CD4-positive, alpha-beta memory T cell (primary cell): ENCODE measurements around the gene KIRREL2. TPM values are rescaled to one million over a fixed set of nuclear protein-coding genes. Genes with fewer than 3 reads are reported as not detected.
"Not testable (repeated sequence)": the region's sequence is repeated elsewhere in the genome, so short reads cannot be mapped to it uniquely, and the experiment has no call there.

ENCODE experiments used
- CTCF ChIA-PET: fragments of 350-600 bp; sonication (Branson Sonifier 250); formaldehyde crosslinking; loops from one replicate; lab custom pipeline; 2021; ENCODE audit warnings: inconsistent platforms; ENCODE audit not compliant: partially characterized antibody; lab: Charles Lee
- POLR2A ChIA-PET: fragments of 350-600 bp; sonication (Branson Sonifier 250); formaldehyde crosslinking; loops from one replicate; lab custom pipeline; 2021; ENCODE audit not compliant: partially characterized antibody; lab: Charles Lee
- DNase-seq, 5 donors: peaks; one replicate each; pipeline versions ENCODE4 v3.0.0 to v3.0.0-alpha.2; 2020 to 2022; ENCODE audit warnings: mixed read lengths in 1 of 5
- H3K27ac ChIP-seq: one replicate; pipeline ENCODE4 v1.7.0; 2013; ENCODE audit warnings: low read depth, low read length
- H3K27me3 ChIP-seq: 2 replicates; pipeline ENCODE4 v1.7.0; 2013; ENCODE audit warnings: mild to moderate bottlenecking, low read length, moderate library complexity; ENCODE audit not compliant: insufficient read depth
- H3K36me3 ChIP-seq: 2 replicates; pipeline ENCODE4 v1.7.0; 2013; ENCODE audit warnings: mild to moderate bottlenecking, low read length, moderate library complexity; ENCODE audit not compliant: insufficient read depth
- H3K4me1 ChIP-seq: 2 replicates; pipeline ENCODE4 v1.7.0; 2013; ENCODE audit warnings: mild to moderate bottlenecking, low read length, moderate library complexity; ENCODE audit not compliant: insufficient read depth
- H3K4me3 ChIP-seq, 2 donors: one replicate each; pipeline ENCODE4 v1.7.0; 2013; ENCODE audit warnings: low read length in 2 of 2, mild to moderate bottlenecking in 1 of 2
- H3K9me3 ChIP-seq, 2 donors: one replicate each; pipeline ENCODE4 v1.7.0; 2013; ENCODE audit warnings: low read length in 2 of 2, control low read depth in 1 of 2; ENCODE audit not compliant: control insufficient read depth in 1 of 2
- H3K27ac Mint-ChIP-seq, 7 donors: one replicate each; pipeline ENCODE4 v1.8.0; 2020 to 2021; ENCODE audit warnings: mixed read lengths in 7 of 7, mild to moderate bottlenecking in 6 of 7, inconsistent platforms in 3 of 7, moderate library complexity in 3 of 7
- H3K27me3 Mint-ChIP-seq, 2 donors: one replicate each; pipeline ENCODE4 v1.8.0; 2020 to 2021; ENCODE audit warnings: mixed read lengths in 2 of 2
- H3K36me3 Mint-ChIP-seq, 2 donors: one replicate each; pipeline ENCODE4 v1.8.0; 2020 to 2021; ENCODE audit warnings: mixed read lengths in 2 of 2, inconsistent platforms in 1 of 2, mild to moderate bottlenecking in 1 of 2
- H3K4me1 Mint-ChIP-seq, 4 donors: one replicate each; pipeline ENCODE4 v1.8.0; 2020 to 2021; ENCODE audit warnings: mixed read lengths in 4 of 4, mild to moderate bottlenecking in 1 of 4
- H3K4me3 Mint-ChIP-seq, 8 donors: one replicate each; pipeline ENCODE4 v1.8.0; 2020 to 2021; ENCODE audit warnings: mixed read lengths in 8 of 8, mild to moderate bottlenecking in 7 of 8, moderate library complexity in 6 of 8, inconsistent platforms in 3 of 8
- H3K9me3 Mint-ChIP-seq, 8 donors: one replicate each; pipeline ENCODE4 v1.8.0; 2020 to 2021; ENCODE audit warnings: mixed read lengths in 8 of 8, mild to moderate bottlenecking in 5 of 8, inconsistent platforms in 3 of 8, moderate library complexity in 1 of 8
- intact Hi-C: fragments of 100-400 bp; cut with micrococcal nuclease; formaldehyde crosslinking; loops from one replicate; pipeline ENCODE4 v1.15.1; 2023
- polyA plus RNA-seq, 2 donors: library from polyadenylated mRNA; unstranded; fragments of 300-500 nt; fragmentation: Illumina TruSeq; gene quantifications; one replicate each; pipeline ENCODE4 v1.2.3, GENCODE V29; 2021
- total RNA-seq, 2 experiments: library from RNA; stranded (reverse); gene quantifications; one replicate each; pipeline ENCODE4 v1.2.3, GENCODE V29; 2021

The KIRREL2 gene
- total and polyA plus RNA-seq, 4 experiments from 2014 or later, result 0.08 TPM; not detected in 3

- H3K36me3 ChIP-seq, result peaks cover 54% of the 10 kb centered on the region
- peaks cover 5 to 12% (median 7%) of the 10 kb centered on the region in 4 donors for H3K4me1 Mint-ChIP-seq
- H3K4me1 ChIP-seq, result peaks cover 4% of the 10 kb centered on the region
- H3K27ac Mint-ChIP-seq, result peak overlapping the region in 3 of 7 donors; percentile 52 to 74 (median 69)
- H3K9me3 Mint-ChIP-seq, result no peaks in the 10 kb centered on the region
- CTCF ChIA-PET, result no interaction called here
- POLR2A ChIA-PET, result interaction anchor here (1.1 kb wide), 1 partner anchor 9 kb away, joined by 3 read pairs; no protein-coding TSS in a partner anchor
- no peaks in the 10 kb centered on the region for H3K27me3 ChIP-seq
- no peak overlapping the region for H3K4me3 Mint-ChIP-seq
- H3K9me3 ChIP-seq, result no peaks in the 10 kb centered on the region
- intact Hi-C loops, result loop anchor here (10.0 kb wide), 1 partner anchor 225 kb away; the partner anchor contains the start of genes OVOL3, POLR2I and TBCB
- H3K27ac ChIP-seq, result no peak overlapping the region
- DNase-seq, result peak in 1 of 5 donors; percentile 7
- H3K36me3 Mint-ChIP-seq, result peaks cover 43 to 51% of the 10 kb centered on the region in 2 donors
- no peaks in the 10 kb centered on the region for H3K27me3 Mint-ChIP-seq
- H3K4me3 ChIP-seq, result no peak overlapping the region
These were observed 32.8 kb downstream of the KIRREL2 start for GRCh38 chr19:35889370-35890112.

GRCh38 chr19:35890113-35890650 is 33.5 kb downstream of the KIRREL2 start:
- H3K9me3 Mint-ChIP-seq, result no peaks in the 10 kb centered on the region
- intact Hi-C loops, result loop anchor here (10.0 kb wide), 1 partner anchor 225 kb away; the partner anchor contains the start of genes OVOL3, POLR2I and TBCB
- peaks cover 43 to 53% of the 10 kb centered on the region in 2 donors for H3K36me3 Mint-ChIP-seq
- H3K4me3 Mint-ChIP-seq, result no peak overlapping the region
- Histone ChIP-seq H3K4me1 (peaks cover 4% of the 10 kb centered on the region), H3K27me3 (no peaks in the 10 kb centered on the region), H3K36me3 (peaks cover 54% of the 10 kb centered on the region), H3K9me3 (no peaks in the 10 kb centered on the region), H3K4me3 (no peak overlapping the region), H3K27ac (no peak overlapping the region)
- ChIA-PET POLR2A (interaction anchor here (0.7 to 2.7 kb wide), 4 partner anchors 9 to 164 kb away, joined by 3 to 8 read pairs (median 4); no protein-coding TSS in a partner anchor), CTCF (interaction anchor here (1.7 kb wide), 1 partner anchor 8 kb away, joined by 5 read pairs; no protein-coding TSS in a partner anchor)
- DNase-seq, result no peak
- H3K27ac Mint-ChIP-seq, result peak overlapping the region in 3 of 7 donors; percentile 58 to 69 (median 66)
- no peaks in the 10 kb centered on the region for H3K27me3 Mint-ChIP-seq
- peaks cover 5 to 10% (median 7%) of the 10 kb centered on the region in 4 donors for H3K4me1 Mint-ChIP-seq

GRCh38 chr19:35891819-35892218 is 35.1 kb downstream of the KIRREL2 start:
- not testable (repeated sequence) for H3K27me3 ChIP-seq, H3K9me3 Mint-ChIP-seq, H3K27me3 Mint-ChIP-seq, H3K4me3 ChIP-seq, H3K27ac ChIP-seq, H3K4me3 Mint-ChIP-seq, DNase-seq, H3K27ac Mint-ChIP-seq, H3K9me3 ChIP-seq
- peaks cover 5 to 23% (median 11%) of the 10 kb centered on the region in 4 donors for H3K4me1 Mint-ChIP-seq
- peaks cover 67% of the 10 kb centered on the region for H3K36me3 ChIP-seq
- H3K36me3 Mint-ChIP-seq, result peaks cover 47 to 54% of the 10 kb centered on the region in 2 donors
- CTCF ChIA-PET, result interaction anchor here (0.7 to 1.7 kb wide), 5 partner anchors 8 to 197 kb away, joined by 3 to 5 read pairs (median 3); no protein-coding TSS in a partner anchor
- H3K4me1 ChIP-seq, result peaks cover 18% of the 10 kb centered on the region
- POLR2A ChIA-PET, result interaction anchor here (1.9 to 2.7 kb wide), 2 partner anchors 38 to 39 kb away, joined by 5 to 8 read pairs; no protein-coding TSS in a partner anchor
- intact Hi-C loops, result loop anchor here (10.0 kb wide), 1 partner anchor 223 kb away; the partner anchor contains the start of genes OVOL3, POLR2I and TBCB

- Mint-ChIP-seq H3K4me1 (peaks cover 13 to 40% (median 18%) of the 10 kb centered on the region in 4 donors), H3K36me3 (peaks cover 35 to 48% of the 10 kb centered on the region in 2 donors), H3K9me3 (no peaks in the 10 kb centered on the region), H3K4me3 (no peak overlapping the region), H3K27ac (peak overlapping the region in 3 of 7 donors; percentile 27 to 59 (median 37)), H3K27me3 (no peaks in the 10 kb centered on the region)
- Histone ChIP-seq H3K27ac (no peak overlapping the region), H3K9me3 (no peaks in the 10 kb centered on the region), H3K36me3 (peaks cover 55% of the 10 kb centered on the region), H3K4me1 (peaks cover 35% of the 10 kb centered on the region), H3K4me3 (no peak overlapping the region), H3K27me3 (no peaks in the 10 kb centered on the region)
- no peak for DNase-seq
- ChIA-PET POLR2A (interaction anchor here (1.2 to 2.7 kb wide), 5 partner anchors 10 to 53 kb away, joined by 3 to 10 read pairs (median 4); no protein-coding TSS in a partner anchor), CTCF (interaction anchor here (1.1 to 3.8 kb wide), 3 partner anchors 13 to 38 kb away, joined by 3 to 18 read pairs (median 14); no protein-coding TSS in a partner anchor)
- intact Hi-C loops, result loop anchor here (10.0 kb wide), 1 partner anchor 220 kb away; the partner anchor contains the start of genes OVOL3, POLR2I and TBCB
These were observed 37.6 kb downstream of the KIRREL2 start for GRCh38 chr19:35894342-35894741.

DNA sequence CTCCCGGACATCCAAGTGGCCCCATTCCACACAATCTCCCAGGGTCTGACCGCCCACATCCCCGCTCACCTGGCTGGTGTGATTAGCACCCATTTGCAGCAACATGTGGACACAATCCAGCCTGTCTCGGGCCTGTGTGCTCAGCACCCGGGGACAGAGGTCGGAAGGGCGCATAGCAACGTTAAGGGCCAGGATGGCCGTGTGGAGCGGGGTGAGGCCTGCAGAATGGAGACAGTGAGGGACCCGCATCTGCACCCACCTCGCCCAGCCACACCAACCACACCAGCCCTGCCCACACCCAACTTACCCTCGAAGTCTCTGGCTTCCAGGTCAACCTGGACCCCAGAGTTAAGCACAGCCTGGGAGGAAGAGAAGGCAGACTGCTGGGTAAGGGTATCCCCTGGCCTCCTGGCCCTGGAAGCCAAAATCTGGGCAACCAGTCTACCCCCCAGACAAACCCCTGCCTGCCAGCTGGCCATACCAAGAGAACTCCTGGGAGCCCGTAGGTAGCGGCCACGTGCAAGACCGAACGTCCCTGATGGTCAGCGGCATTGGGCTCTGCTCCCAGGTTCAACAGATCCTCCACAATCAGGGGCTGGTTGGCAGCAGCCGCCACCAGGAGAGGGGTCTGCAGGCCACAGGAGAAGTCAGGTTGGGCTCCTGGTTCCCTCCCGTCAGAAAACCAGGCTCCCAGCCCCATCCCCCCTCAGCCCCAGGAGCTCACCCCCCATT is 39.4 kb downstream of the KIRREL2 start:
- POLR2A ChIA-PET, result interaction anchor here (1.6 to 2.8 kb wide), 2 partner anchors 13 to 35 kb away, joined by 4 to 28 read pairs; no protein-coding TSS in a partner anchor
- intact Hi-C loops, result loop anchor here (10.0 kb wide), 1 partner anchor 219 kb away; the partner anchor contains the start of genes OVOL3, POLR2I and TBCB
- H3K36me3 ChIP-seq, result peaks cover 37% of the 10 kb centered on the region

GRCh38 chr19:35896643-35897040 is 39.9 kb downstream of the KIRREL2 start:
- H3K4me1 Mint-ChIP-seq, result peaks cover 11 to 48% (median 26%) of the 10 kb centered on the region in 4 donors
- H3K27me3 ChIP-seq, result no peaks in the 10 kb centered on the region
- no peaks in the 10 kb centered on the region for H3K9me3 ChIP-seq
- H3K4me3 ChIP-seq, result no peak overlapping the region
- H3K27ac ChIP-seq, result no peak overlapping the region
- H3K4me1 ChIP-seq, result peaks cover 44% of the 10 kb centered on the region
- H3K27ac Mint-ChIP-seq, result peak overlapping the region in 2 of 7 donors; percentile 92 to 98
- intact Hi-C loops, result loop anchor here (10.0 kb wide), 1 partner anchor 218 kb away; the partner anchor contains the start of genes OVOL3, POLR2I and TBCB
- POLR2A ChIA-PET, result interaction anchor here (1.6 to 2.8 kb wide), 2 partner anchors 13 to 34 kb away, joined by 4 to 28 read pairs; no protein-coding TSS in a partner anchor
- H3K27me3 Mint-ChIP-seq, result no peaks in the 10 kb centered on the region
- H3K4me3 Mint-ChIP-seq, result peak overlapping the region in 4 of 8 donors; percentile 17 to 52 (median 22)
- no peaks in the 10 kb centered on the region for H3K9me3 Mint-ChIP-seq
- CTCF ChIA-PET, result interaction anchor here (1.9 kb wide), 1 partner anchor 15 kb away, joined by 9 read pairs; no protein-coding TSS in a partner anchor
- no peak for DNase-seq
- H3K36me3 ChIP-seq, result peaks cover 36% of the 10 kb centered on the region
- H3K36me3 Mint-ChIP-seq, result peaks cover 23 to 36% of the 10 kb centered on the region in 2 donors

More for the DNA sequence above, 39.4 kb downstream of the KIRREL2 start:
- DNase-seq, result no peak
- Mint-ChIP-seq H3K27me3 (no peaks in the 10 kb centered on the region), H3K4me1 (peaks cover 10 to 43% (median 24%) of the 10 kb centered on the region in 4 donors), H3K4me3 (peak overlapping the region in 6 of 8 donors; percentile 31 to 78 (median 68)), H3K36me3 (peaks cover 24 to 39% of the 10 kb centered on the region in 2 donors), H3K9me3 (no peaks in the 10 kb centered on the region), H3K27ac (peak overlapping the region in 3 of 7 donors; percentile 13 to 92 (median 46))
- no peaks in the 10 kb centered on the region for H3K27me3 ChIP-seq
- CTCF ChIA-PET, result interaction anchor here (1.9 to 3.8 kb wide), 2 partner anchors 14 to 35 kb away, joined by 9 to 14 read pairs; no protein-coding TSS in a partner anchor
- no peaks in the 10 kb centered on the region for H3K9me3 ChIP-seq
- H3K4me1 ChIP-seq, result peaks cover 38% of the 10 kb centered on the region
- no peak overlapping the region for H3K4me3 ChIP-seq
- H3K27ac ChIP-seq, result no peak overlapping the region
